Lower leg skin (tissue), 3 donors: Measurements from ENCODE around the gene RASGRP2.

Experiments
- POLR2A ChIP-seq, 2 donors: fragments of 450-650 bp; IDR thresholded peaks; one replicate each; pipeline ENCODE4 v1.6.1; 2016 to 2017; ENCODE audit warnings: antibody characterized with exemption in 2 of 2, mild to moderate bottlenecking in 1 of 2, moderate library complexity in 1 of 2
- TF ChIP-seq, protein P1 (sequence below), 3 donors: fragments of 450-650 bp; IDR thresholded peaks; one replicate each; pipeline ENCODE4 v1.5.1; 2016; ENCODE audit warnings: antibody characterized with exemption in 3 of 3, mild to moderate bottlenecking in 3 of 3, moderate library complexity in 2 of 3

DNA sequence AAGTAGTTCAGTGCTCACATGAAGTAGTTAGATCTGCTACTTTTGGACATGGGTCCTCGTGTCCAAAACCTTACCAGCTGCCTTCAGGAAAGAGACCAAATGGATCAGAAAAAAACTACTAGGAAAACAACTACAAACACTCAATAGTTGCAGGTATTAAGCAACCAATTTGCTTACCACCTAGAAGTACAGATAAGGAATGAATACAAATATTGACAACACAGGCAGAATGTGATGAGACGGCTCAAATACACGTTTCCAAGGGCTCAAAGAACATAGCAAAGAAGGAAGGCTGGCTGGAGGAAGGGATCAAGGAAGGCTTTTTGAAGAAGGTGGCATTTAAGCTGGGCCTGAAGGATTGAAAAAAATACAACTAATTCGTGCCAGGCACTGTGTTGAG lies 62.8 kb downstream of the RASGRP2 start:
- TF ChIP-seq, protein P1, sequence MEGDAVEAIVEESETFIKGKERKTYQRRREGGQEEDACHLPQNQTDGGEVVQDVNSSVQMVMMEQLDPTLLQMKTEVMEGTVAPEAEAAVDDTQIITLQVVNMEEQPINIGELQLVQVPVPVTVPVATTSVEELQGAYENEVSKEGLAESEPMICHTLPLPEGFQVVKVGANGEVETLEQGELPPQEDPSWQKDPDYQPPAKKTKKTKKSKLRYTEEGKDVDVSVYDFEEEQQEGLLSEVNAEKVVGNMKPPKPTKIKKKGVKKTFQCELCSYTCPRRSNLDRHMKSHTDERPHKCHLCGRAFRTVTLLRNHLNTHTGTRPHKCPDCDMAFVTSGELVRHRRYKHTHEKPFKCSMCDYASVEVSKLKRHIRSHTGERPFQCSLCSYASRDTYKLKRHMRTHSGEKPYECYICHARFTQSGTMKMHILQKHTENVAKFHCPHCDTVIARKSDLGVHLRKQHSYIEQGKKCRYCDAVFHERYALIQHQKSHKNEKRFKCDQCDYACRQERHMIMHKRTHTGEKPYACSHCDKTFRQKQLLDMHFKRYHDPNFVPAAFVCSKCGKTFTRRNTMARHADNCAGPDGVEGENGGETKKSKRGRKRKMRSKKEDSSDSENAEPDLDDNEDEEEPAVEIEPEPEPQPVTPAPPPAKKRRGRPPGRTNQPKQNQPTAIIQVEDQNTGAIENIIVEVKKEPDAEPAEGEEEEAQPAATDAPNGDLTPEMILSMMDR (IDR thresholded peaks at IDR 0.05), result no peak
- no peak for TF ChIP-seq POLR2A (IDR thresholded peaks at IDR 0.05)
